VCaP (cell line): ENCODE data around the gene SQOR.

Experiments used
- H3K27ac ChIP-seq: fragments of 450-650 bp; 2 replicates; pipeline ENCODE4 v1.5.1; 2017
- TF ChIP-seq, protein P1 (sequence below): fragments of 450-650 bp; conservative IDR thresholded peaks from 2 replicates; pipeline ENCODE4 v1.5.1; 2017; ENCODE audit warnings: mild to moderate bottlenecking, moderate library complexity

SQOR gene

DNA sequence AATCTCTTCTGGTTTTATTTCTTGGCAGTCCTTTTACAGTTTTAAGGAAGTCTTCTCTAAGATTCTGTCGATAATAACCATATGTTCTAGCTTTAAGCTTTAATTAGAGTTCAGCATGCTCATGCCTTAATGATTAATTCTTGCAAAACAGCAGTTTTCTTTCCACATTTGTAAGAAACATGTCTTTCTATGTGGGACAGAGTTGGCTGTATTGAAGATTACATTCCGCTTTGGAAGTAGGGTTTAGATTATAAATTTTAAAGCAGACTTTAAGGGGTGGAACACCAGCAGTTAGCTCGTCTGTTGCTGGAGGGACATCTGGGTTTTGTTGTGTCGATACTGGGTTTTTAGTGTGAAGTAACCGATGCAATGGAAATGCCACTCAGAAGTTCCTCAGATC lies 35.3 kb downstream of the SQOR start:
- H3K27ac ChIP-seq: no peak overlapping the region
- TF ChIP-seq, protein P1, sequence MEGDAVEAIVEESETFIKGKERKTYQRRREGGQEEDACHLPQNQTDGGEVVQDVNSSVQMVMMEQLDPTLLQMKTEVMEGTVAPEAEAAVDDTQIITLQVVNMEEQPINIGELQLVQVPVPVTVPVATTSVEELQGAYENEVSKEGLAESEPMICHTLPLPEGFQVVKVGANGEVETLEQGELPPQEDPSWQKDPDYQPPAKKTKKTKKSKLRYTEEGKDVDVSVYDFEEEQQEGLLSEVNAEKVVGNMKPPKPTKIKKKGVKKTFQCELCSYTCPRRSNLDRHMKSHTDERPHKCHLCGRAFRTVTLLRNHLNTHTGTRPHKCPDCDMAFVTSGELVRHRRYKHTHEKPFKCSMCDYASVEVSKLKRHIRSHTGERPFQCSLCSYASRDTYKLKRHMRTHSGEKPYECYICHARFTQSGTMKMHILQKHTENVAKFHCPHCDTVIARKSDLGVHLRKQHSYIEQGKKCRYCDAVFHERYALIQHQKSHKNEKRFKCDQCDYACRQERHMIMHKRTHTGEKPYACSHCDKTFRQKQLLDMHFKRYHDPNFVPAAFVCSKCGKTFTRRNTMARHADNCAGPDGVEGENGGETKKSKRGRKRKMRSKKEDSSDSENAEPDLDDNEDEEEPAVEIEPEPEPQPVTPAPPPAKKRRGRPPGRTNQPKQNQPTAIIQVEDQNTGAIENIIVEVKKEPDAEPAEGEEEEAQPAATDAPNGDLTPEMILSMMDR: no peak

DNA sequence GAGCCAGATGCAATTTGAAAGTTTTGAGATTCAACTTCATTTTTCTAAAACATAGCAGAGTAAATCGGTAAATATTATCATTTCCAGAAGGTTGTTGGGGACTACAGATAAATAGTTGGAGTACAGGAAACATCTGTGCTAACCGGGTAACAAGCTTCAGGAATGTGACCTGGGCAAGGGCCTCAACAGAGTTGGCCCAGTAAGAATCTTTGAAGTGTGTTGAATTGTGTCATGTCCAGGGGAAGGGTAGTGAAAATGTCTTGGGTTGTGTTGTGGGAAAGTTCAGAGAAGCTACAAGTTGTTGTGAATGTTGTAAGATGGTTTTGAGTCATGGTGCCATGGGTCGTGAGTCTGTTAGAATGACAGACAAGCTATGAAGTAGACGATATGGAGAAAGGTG lies 35.7 kb downstream of the SQOR start:
- TF ChIP-seq, protein P1: no peak
- no peak overlapping the region for H3K27ac ChIP-seq

DNA sequence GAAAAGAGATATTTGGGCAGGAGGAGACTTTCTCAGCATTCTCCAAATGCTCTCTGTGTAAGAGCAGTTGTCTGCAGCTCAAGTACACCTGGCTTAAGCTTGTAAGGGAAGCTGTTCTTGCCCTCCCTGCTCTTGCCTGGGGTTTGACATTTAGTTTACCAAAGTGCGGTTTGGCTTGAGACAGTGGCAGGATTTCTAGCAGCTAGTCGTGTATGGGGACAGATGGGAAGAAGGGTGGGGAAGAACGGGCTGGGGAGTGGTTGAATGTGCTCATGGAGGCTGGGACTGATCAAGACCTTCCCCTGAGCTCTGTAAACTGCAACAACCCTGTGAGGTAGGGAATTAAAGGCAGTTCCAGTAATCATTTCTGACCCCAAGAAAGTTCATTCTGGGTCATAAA lies 39.8 kb downstream of the SQOR start:
- no peak overlapping the region for H3K27ac ChIP-seq
- TF ChIP-seq, protein P1: no peak

DNA sequence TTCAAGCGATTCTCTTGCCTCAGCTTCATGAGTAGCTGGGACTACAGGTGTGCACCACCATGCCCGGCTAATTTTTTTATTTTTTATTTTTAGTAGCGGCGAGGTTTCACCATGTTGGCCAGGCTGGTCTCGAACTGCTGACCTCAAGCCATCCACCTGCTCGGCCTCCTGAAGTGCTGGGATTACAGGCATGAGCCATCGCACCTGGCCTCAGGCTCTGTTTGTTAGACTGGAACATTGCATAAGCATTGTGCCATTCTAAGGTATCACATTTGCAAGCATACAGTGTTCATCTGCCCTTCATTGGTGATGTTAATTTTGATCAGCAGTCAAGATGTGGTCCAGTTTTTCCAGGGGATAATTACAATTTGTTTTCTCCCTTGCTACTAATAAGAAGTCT lies 43.0 kb downstream of the SQOR start:
- H3K27ac ChIP-seq: no peak overlapping the region
- TF ChIP-seq, protein P1: no peak

DNA sequence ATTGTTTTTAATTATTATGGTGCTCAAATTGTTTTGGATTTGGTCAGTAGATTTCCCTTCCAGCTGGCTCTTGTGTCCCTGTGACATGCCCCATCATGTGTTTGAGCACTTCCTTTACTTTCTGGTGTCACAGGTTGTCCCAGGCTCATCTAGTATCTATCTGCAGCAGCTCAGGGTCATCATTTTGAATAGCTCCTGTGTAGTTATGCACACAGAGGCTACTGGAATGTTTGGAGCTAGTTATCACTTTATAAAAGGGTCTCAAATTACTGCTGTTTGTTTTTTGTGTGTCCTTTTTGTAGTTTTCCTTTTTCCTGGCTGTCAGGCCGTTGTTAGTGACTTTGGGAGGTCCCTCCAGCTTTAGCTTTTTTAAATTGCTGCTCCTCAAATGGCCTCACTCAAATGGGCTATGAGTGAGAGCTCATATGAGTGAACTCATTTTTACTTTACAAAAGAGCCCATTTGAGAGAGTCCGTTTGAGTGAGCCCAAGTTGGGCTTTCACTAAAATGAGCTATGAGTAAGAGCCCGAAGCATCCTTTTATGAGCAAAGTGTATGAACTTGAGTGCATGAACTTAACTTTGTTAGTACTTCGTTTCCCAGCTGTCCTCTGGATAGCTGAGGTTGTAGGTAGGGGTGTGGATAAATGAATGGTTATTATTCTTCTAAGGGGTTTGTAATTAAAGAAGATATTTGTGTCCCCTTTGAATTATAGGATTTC lies 43.8 kb downstream of the SQOR start:
- TF ChIP-seq, protein P1: no peak
- H3K27ac ChIP-seq: no peak overlapping the region

DNA sequence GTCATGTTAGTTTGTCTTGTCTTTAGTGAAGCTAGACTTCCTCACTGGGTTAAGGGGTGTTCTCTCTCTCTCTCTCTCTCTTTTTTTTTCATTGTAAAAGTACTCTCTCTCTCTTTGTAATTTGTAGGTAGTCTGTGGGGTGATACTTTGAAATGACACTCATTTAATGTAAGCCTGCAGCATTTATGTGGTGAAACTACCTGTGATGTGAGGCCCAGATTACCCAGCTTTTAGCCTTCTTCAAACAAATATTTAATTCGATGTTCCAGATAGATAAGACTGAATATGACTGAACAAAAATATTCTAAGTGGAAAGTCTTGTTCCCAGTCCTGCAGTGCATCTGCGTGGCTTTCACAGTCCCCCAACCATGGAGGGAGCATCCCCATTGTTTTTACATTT lies 49.7 kb downstream of the SQOR start:
- peak overlapping the region; percentile 83 for H3K27ac ChIP-seq
- TF ChIP-seq, protein P1: no peak

DNA sequence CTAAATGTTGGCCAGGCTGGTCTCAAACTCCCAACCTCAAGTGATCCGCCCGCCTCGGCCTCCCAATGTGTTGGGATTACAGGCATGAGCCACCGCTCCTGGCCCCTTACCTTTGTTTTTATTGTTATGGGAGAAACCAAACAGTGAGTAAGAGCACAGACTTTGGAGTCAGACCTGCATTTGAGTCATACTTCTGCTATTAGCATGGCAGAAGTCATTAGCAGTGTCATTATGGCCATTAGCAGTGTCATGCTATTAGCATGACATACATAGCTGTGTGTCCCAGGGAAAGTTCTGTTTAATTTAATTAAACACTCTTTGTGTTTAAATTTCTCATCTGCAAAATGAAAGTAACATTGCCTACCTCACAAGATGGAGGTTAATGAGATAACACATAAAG lies 54.8 kb downstream of the SQOR start:
- TF ChIP-seq, protein P1: no peak
- H3K27ac ChIP-seq: no peak overlapping the region
